Measurements from ENCODE around the gene DEDD2. TPM values are rescaled to one million over a fixed set of nuclear protein-coding genes. Genes with fewer than 3 reads are reported as not detected.
A peak's percentile ranks its signal among the peaks of the same experiment; 100 is the strongest.

DEDD2 gene
- total and polyA plus RNA-seq, 10 of the 15 experiments (the other 5 are each of a cell fraction or from before 2014, with no cell fraction given): 2.5 to 24.7 (median 17.6) TPM

- TF ChIP-seq NKRF (conservative IDR thresholded peaks at IDR 0.05) (no peak), NFYA (IDR thresholded peaks at IDR 0.05; ENCODE audit: borderline replicate concordance, low read depth, low read length) (no peak)
Measured at GRCh38 chr19:42255766-42256745, 38.6 kb upstream of the DEDD2 start (continued).

GRCh38 chr19:42254850-42255765, 37.6 kb upstream of the DEDD2 start, which contains the start of gene ERF:
TSS of gene ERF (minus strand) at chr19:42255128. CDS start at chr19:42254999, 129 bp downstream.
- DNase-seq (ENCODE audit: low read depth, low spot score): peak; percentile 45
- ChIA-PET POLR2A (interaction anchor here (0.6 to 2.1 kb wide), 5 partner anchors 8 to 160 kb away, joined by 3 to 6 read pairs (median 3); partner anchors contain the start of gene GSK3A), SMC1A (ENCODE audit: uncharacterized antibody, unreplicated experiment) (interaction anchor here (0.6 to 1.7 kb wide), 3 partner anchors 15 to 1508 kb away, joined by 3 to 5 read pairs (median 3); no protein-coding TSS in a partner anchor), CTCF (interaction anchor here (0.7 to 1.4 kb wide), 3 partner anchors 8 to 42 kb away, joined by 3 to 7 read pairs (median 3); no protein-coding TSS in a partner anchor), RAD21 (ENCODE audit: unreplicated experiment) (interaction anchor here (0.7 to 1.5 kb wide), 2 partner anchors 25 to 151 kb away, joined by 3 to 6 read pairs; no protein-coding TSS in a partner anchor)
- peak; percentile 79 for ATAC-seq
- Histone ChIP-seq H3K4me1 (ENCODE audit: control insufficient read depth, insufficient read depth, low read length) (peaks cover 16% of the 10 kb centered on the region), H3K9ac (ENCODE audit: control insufficient read depth, insufficient read depth, low read length) (peak within 1 kb of the TSS; percentile 94), H3K9me3 (replicated peaks; ENCODE audit: control insufficient read depth, insufficient read depth, low read length) (no peaks in the 10 kb centered on the region), H3K27ac (ENCODE audit: control insufficient read depth, insufficient read depth) (peak within 1 kb of the TSS; percentile 94), H3K27me3 (replicated peaks in 1 of 2; ENCODE audit: control insufficient read depth in 2 of 2, insufficient read depth in 2 of 2, low read length in 1 of 2) (no peaks in the 10 kb centered on the region), H3K79me2 (ENCODE audit: control insufficient read depth, insufficient read depth, low read length) (peaks cover 43% of the 10 kb centered on the region), H3K4me2 (ENCODE audit: control insufficient read depth, insufficient read depth) (peak within 1 kb of the TSS; percentile 97), H4K20me1 (ENCODE audit: control insufficient read depth, insufficient read depth) (no peaks in the 10 kb centered on the region), H3K4me3 (peak within 1 kb of the TSS; percentile 99), H3K36me3 (ENCODE audit: control insufficient read depth in 2 of 2, insufficient read depth in 2 of 2, low read length in 1 of 2) (no peaks in the 10 kb centered on the region), H2AFZ (ENCODE audit: control insufficient read depth, low read depth, low read length) (peak within 1 kb of the TSS; percentile 62)
- no TSS peak for BruUV-seq (replicated peaks)
- under 1% methylated on average over 29 of the region's 75 CpGs for WGBS (ENCODE audit: insufficient coverage, insufficient replicate concordance, low lambda C conversion rate, missing lambda C conversion rate)
- in situ Hi-C loops (cut with MboI) (no loop called here), intact Hi-C loops (cut with micrococcal nuclease; ENCODE audit: unreplicated experiment) (loop anchor here (1.0 kb wide), 1 partner anchor 13 kb away; no protein-coding TSS in a partner anchor)
- FAIRE-seq: peak; percentile 56
- no peak; the same call in 1 of the 2 replicates for TF ChIP-seq NR2C1 (IDR thresholded peaks at IDR 0.05)
- TF ChIP-seq ATF7 (IDR thresholded peaks at IDR 0.05; ENCODE audit: low read depth): peak; percentile 31; the same call in 1 of the 2 replicates
- TF ChIP-seq CEBPZ (IDR thresholded peaks at IDR 0.05; ENCODE audit: low read depth, low read length): no peak
- TF ChIP-seq KDM1A (IDR thresholded peaks at IDR 0.05; ENCODE audit: borderline replicate concordance): no peak
- TF ChIP-seq RAD21 (IDR thresholded peaks at IDR 0.05; ENCODE audit: insufficient read depth, low read depth, low read length): no peak
- peak; percentile 88 for TF ChIP-seq BMI1 (IDR thresholded peaks at IDR 0.05; ENCODE audit: borderline replicate concordance)
- peak; percentile 18; the same call in 1 of the 2 replicates for TF ChIP-seq RB1 (IDR thresholded peaks at IDR 0.05; ENCODE audit: borderline replicate concordance)

All from GM12878 (cell line).